HEK293T (cell line): Measurements from ENCODE around the gene EXOC3L4.

ENCODE experiments used
- BHLHE40 ChIP-seq: fragments of 450-650 bp; IDR thresholded peaks from 2 replicates; pipeline ENCODE4 v1.6.1; 2016; ENCODE audit warnings: mild to moderate bottlenecking, moderate library complexity, borderline replicate concordance
- FOXA1 ChIP-seq: fragments of 450-650 bp; IDR thresholded peaks from 2 replicates; pipeline ENCODE4 v1.6.1; 2016; ENCODE audit warnings: mild to moderate bottlenecking
- FOXK2 ChIP-seq: fragments of 450-650 bp; IDR thresholded peaks from 2 replicates; pipeline ENCODE4 v1.6.1; 2016; ENCODE audit warnings: mild to moderate bottlenecking
- L3MBTL2 ChIP-seq: fragments of 450-650 bp; conservative IDR thresholded peaks from 2 replicates; pipeline ENCODE4 v1.6.1; 2016; ENCODE audit warnings: mild to moderate bottlenecking
- LEF1 ChIP-seq: fragments of 450-650 bp; IDR thresholded peaks from 2 replicates; pipeline ENCODE4 v1.6.1; 2017; ENCODE audit warnings: mild to moderate bottlenecking, borderline replicate concordance
- NFRKB ChIP-seq: fragments of 450-650 bp; IDR thresholded peaks from 2 replicates; pipeline ENCODE4 v1.6.1; 2016; ENCODE audit warnings: mild to moderate bottlenecking, moderate library complexity
- SP1 ChIP-seq: fragments of 450-650 bp; IDR thresholded peaks from 2 replicates; pipeline ENCODE4 v1.6.1; 2017
- TARDBP ChIP-seq: fragments of 450-650 bp; IDR thresholded peaks from 2 replicates; pipeline ENCODE4 v1.6.1; 2016
- ZNF384 ChIP-seq: fragments of 450-650 bp; IDR thresholded peaks from 2 replicates; pipeline ENCODE4 v1.6.1; 2016

DNA sequence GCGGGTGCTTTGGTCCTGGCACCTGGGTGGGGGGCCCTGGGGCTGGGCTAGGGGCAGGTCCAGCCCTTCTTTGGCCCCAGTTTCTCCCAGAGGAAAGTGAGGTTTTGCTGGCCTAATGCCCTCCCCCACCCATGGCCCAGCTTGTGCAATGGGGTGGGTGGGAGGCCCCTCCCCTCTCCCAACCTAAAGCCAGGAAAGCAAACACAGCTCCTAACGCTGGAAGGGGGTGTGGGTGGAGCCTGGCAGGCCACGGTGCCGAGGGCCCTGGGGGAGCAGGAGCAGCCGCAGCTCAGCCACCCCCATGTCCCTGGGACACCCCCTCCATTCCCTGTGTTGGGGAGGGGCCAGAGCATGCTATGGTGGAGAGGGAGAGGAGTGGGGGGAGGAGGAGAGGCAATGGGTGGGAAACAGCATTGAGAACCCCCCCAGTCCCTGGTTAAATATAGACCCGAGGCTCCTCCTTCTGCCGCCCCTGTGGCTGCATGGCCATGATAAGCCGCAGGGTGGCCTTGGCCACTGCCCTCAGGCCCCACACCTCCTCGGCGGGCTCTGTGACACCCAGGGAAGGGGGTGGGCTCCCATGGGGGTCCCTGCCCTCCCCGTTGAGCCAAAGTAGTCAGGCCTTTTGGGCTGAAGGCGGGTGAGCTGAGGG lies 4.7 kb downstream of the EXOC3L4 start:
- no peak for TF ChIP-seq FOXA1
- no peak for TF ChIP-seq SP1
- no peak for TF ChIP-seq TARDBP
- no peak for TF ChIP-seq ZNF384
- no peak for TF ChIP-seq BHLHE40
- no peak for TF ChIP-seq L3MBTL2
- no peak for TF ChIP-seq FOXK2
- no peak for TF ChIP-seq LEF1
- no peak for TF ChIP-seq NFRKB
